ENCODE results near the gene ACTN1.

Gene ACTN1

GRCh38 chr14:68906439-68906838, 72.7 kb downstream of the ACTN1 start:
- no peak for DNase-seq

GRCh38 chr14:68905107-68905895, 73.8 kb downstream of the ACTN1 start:
- no peak for DNase-seq

- no peak for DNase-seq
Observed at GRCh38 chr14:68902357-68902756, 76.7 kb downstream of the ACTN1 start.

GRCh38 chr14:68899033-68899603, 80.0 kb downstream of the ACTN1 start:
- no peak for DNase-seq

GRCh38 chr14:68898248-68899032, 80.7 kb downstream of the ACTN1 start:
- DNase-seq: no peak

GRCh38 chr14:68897559-68898155, 81.4 kb downstream of the ACTN1 start:
- no peak for DNase-seq

GRCh38 chr14:68896132-68896531, 83.0 kb downstream of the ACTN1 start:
- DNase-seq: no peak

GRCh38 chr14:68894802-68895703, 84.0 kb downstream of the ACTN1 start:
- no peak for DNase-seq

- no peak for DNase-seq
Observed at GRCh38 chr14:68894123-68894522, 85.0 kb downstream of the ACTN1 start.

GRCh38 chr14:68893566-68893965, 85.5 kb downstream of the ACTN1 start:
- DNase-seq: no peak

GRCh38 chr14:68892961-68893360, 86.1 kb downstream of the ACTN1 start:
- DNase-seq: no peak

- DNase-seq: no peak
Observed at GRCh38 chr14:68891851-68892660, 87.0 kb downstream of the ACTN1 start.

GRCh38 chr14:68890173-68890931, 88.8 kb downstream of the ACTN1 start:
- no peak for DNase-seq

- DNase-seq: no peak
Observed at GRCh38 chr14:68888883-68889282, 90.2 kb downstream of the ACTN1 start.

GRCh38 chr14:68888025-68888850, 90.9 kb downstream of the ACTN1 start:
- no peak for DNase-seq

- DNase-seq: no peak
Observed at GRCh38 chr14:68886109-68886434, 93.0 kb downstream of the ACTN1 start.

- no peak for DNase-seq
Observed at GRCh38 chr14:68885226-68886108, 93.6 kb downstream of the ACTN1 start.
